HG03521 (cell line): ENCODE data around the gene SPOCK2.
"Not testable (repeated sequence)": the region's sequence is repeated elsewhere in the genome, so short reads cannot be mapped to it uniquely, and the experiment has no call there.

Experiments
- ATAC-seq: cut with Tn5 transposase; IDR thresholded peaks from one replicate; pipeline ENCODE4 v1.9.1; 2021; ENCODE audit warnings: mild to moderate bottlenecking, moderate library complexity; ENCODE audit not compliant: unreplicated experiment

SPOCK2 gene

GRCh38 chr10:72034761-72035160, 53.6 kb downstream of the SPOCK2 start:
- no peak for ATAC-seq

GRCh38 chr10:72034040-72034499, 54.3 kb downstream of the SPOCK2 start:
- ATAC-seq: no peak

- ATAC-seq: not testable (repeated sequence)
These were observed 55.8 kb downstream of the SPOCK2 start for GRCh38 chr10:72032409-72033162.

- ATAC-seq: no peak
These were observed 56.6 kb downstream of the SPOCK2 start for GRCh38 chr10:72031706-72032105.

GRCh38 chr10:72030762-72031543, 57.4 kb downstream of the SPOCK2 start:
- no peak for ATAC-seq

- ATAC-seq: no peak
These were observed 58.9 kb downstream of the SPOCK2 start for GRCh38 chr10:72029414-72029813.

GRCh38 chr10:72027498-72027897, 60.9 kb downstream of the SPOCK2 start:
- ATAC-seq: no peak

DNA sequence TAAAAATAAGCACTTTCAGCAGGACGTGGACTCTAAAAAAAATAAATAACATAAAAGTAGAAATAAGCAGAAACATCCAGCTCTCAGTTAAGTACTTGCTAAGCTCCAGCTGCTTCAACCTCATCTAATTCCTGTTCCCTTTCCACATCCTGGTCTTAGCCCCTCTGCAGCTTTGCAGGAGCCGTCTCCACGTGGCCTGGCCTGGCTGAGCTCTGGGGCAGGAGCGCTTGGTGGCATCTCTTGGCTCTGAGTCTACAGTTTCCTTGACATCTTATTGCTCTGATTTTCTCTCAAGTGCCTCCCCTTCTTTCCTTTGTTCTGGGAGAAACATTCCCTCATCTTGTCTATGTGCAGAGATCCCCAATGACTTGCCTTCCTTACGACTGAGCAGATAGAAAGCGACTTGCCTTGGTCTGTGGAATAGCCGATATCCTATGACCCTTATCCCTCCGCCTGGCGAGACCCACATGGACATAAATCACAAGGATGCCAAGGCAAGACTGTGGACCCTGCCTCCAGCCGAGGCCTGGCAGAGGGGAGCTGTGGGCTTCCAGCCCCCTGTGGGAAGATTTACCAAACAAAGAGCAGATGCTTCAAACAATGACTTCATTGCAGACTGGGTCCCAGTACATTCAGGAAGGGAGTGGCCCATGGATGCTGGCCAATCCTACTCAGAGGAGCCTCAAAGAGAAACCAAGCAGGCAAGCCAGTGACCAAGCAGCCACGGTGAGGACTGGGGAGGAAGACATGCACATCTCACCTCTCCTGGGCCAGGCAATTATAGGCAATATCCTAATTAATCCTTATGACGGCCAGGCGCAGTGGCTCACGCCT, 61.9 kb downstream of the SPOCK2 start:
- no peak for ATAC-seq

DNA sequence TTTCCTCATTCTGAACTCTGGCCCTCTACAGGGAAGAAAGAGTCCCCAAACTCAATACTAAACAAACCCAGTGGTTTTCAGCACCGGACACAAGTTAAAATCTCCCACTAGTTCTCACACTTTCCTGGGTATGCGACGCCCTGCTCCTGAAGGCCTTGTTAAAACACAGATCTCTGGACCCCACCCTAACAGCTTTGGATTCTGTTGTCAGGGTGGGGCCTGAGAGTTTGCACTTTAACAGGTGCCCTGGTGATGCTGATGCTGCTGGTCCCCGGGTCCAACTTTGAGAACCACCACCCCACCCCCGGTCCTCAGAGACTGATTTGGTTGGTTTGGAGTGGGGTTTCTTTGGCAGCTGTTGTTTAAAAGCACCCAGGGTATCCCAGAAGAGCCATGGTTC, 62.5 kb downstream of the SPOCK2 start:
- ATAC-seq: no peak

- ATAC-seq: no peak
These were observed 63.0 kb downstream of the SPOCK2 start for GRCh38 chr10:72025400-72025799.

GRCh38 chr10:72024596-72024995, 63.8 kb downstream of the SPOCK2 start:
- no peak for ATAC-seq

- no peak for ATAC-seq
These were observed 66.1 kb downstream of the SPOCK2 start for GRCh38 chr10:72022228-72022627.

GRCh38 chr10:72020914-72021809, 67.2 kb downstream of the SPOCK2 start:
- ATAC-seq: no peak

DNA sequence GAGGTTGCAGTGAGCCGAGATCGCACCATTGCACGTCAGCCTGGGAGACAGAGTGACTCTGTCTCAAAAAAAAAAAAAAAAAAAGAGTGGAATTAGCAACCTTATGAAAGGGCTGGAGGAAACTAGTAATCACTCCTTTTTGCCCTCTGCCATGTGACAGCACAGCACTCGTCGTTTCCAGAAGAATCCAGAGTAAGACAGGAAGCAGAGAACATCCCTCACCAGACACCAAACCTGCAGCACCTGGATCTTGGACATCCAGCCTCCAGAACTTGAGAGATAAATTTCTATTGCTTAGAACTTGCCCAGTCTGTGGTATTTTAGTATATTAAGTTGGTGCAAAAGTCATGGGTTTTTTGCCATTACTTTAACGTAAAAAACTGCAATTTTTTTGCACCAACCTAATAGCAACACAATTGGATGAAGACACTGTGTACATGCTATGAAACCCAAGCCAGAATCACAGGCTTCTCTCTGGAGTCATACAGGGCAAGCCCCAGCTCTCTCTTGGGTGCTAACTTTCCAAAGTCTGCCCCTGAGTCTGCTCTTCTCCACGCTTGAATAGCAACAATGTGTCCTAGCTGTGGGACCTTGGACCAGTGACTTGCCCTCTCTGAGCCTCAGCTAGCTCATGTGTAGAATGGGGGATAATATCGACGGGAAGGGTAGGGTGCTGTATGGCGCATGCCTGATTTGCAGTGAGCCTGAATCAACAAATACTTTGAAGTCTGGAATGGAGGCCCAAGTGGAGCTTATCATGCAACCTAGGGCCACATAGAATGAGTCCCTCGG, 69.1 kb downstream of the SPOCK2 start:
- no peak for ATAC-seq

DNA sequence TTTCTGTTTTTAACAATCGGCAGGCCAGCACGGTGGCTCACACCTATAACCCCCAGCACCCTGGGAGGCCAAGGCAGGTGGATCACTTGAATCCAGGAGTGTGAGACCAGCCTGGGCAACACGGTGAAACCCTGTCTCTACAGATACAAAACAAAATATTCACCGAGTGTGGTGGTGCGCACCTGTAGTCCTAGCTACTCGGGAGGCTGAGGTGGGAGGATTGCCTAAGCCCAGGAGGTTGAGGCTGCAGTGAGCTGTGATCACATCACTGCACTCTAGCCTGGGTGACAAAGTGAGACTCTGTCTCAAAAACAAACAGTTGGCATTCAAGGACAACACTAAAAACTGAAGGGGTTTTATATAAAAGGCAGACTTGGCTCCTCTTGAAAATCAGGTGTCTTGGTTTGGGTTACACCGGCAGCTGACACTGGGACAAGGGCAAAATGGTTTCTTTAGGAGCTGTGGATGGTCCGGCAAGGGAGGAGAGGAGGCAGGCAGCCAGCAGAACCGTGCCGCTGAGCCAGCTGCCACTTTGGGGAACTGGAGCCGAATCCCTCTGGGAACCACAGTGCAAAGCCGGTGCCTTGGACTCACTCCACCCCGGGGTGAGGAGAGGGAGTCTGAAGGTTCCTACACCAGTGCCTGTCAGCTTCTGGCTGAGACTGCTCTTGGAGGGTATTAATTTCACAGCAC, 71.6 kb downstream of the SPOCK2 start:
- ATAC-seq: no peak

GRCh38 chr10:72015841-72016240, 72.5 kb downstream of the SPOCK2 start:
- ATAC-seq: no peak

DNA sequence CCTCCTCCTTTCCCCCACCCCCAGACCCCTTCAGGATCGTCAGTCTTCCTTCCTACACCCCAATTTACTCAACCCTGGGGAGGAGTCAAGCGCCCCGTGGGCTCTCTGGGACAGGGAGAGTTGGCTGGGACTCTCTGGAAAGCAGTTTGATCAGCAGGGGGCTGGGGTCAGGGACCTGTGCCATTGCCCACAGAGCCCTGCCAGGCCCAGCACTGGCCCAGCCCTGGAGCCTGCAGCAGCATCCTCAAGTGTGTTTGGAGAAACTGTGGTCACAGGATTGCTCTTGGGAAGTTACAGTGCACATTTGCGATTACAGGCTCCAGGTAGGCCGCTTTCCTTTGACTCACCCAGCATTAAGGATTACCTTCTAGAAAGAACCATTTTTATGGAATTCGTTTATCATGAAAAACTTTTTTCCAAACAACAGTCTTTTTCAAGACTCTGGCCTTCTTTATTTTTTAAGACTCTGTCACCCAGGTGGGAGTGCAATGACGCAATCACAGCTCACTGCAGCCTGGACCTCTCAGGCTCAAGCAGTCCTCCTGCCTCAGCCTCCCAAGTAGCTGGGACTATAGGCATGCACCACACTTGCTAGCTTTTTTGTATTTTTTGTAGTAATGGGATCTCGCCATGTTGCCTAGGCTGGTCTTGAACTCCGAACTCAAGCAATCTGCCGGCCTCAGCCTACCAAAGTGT, 73.4 kb downstream of the SPOCK2 start:
- ATAC-seq: no peak

GRCh38 chr10:72014197-72014596, 74.2 kb downstream of the SPOCK2 start:
- no peak for ATAC-seq
